ENCODE measurements around the gene PFDN1. TPM values are rescaled to one million over a fixed set of nuclear protein-coding genes. Genes with fewer than 3 reads are reported as not detected.

PFDN1 gene
- total RNA-seq, 2 donors from 2014 or later, result 56.3 to 57.9 TPM

DNA sequence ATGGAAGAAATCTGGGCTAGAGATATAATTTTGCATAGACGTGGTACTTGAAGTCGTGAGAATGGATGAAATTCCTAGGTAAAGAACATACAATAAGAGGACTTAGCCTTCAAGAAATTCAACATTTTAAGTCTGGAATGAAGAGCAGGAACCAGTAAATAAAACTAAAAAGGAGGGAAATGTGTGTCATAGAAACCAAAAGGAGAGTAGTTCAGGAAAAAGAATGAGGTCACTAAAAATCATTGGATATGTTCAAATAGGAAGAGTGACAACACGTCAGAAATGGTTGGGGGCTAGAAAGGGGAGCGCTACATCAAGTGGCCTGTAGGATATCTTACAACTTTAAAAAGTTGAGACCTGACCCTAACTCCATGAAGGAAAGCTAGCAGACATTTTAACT, 44.0 kb downstream of the PFDN1 start:
- Mint-ChIP-seq H3K27me3 (ENCODE audit: low read depth) (no peaks in the 10 kb centered on the region), H3K4me3 (peak overlapping the region in 1 of 2 donors; percentile 24), H3K36me3 (ENCODE audit: insufficient read depth in 2 of 2) (peaks cover 11 to 12% of the 10 kb centered on the region in 2 donors), H3K4me1 (ENCODE audit: low read depth) (peaks cover 32% of the 10 kb centered on the region), H3K9me3 (no peaks in the 10 kb centered on the region), H3K27ac (peak overlapping the region; percentile 49)
- DNase-seq (no peak), ATAC-seq (replicated peaks in 1 of 2) (no peak)

DNA sequence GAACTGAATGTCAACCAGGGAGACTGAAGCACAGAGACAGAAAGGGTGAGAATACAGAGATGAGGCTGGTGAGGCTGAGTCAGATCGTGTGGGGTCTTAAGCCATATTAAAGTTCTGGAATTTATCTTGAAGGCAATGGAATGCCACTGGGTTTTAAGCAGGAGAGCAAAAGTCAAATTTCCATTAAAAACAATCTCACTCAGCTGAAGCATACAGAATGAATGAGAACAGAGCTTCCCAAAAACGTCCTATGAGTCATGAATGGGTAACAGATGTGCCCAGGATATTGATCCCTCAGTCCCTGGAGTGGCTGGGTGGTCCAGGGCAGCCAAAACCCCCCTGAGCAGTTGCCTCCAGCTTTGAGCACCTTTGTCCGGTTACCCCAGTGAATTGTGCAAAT, 44.9 kb downstream of the PFDN1 start:
- Mint-ChIP-seq H3K4me3 (no peak overlapping the region), H3K9me3 (no peaks in the 10 kb centered on the region), H3K27me3 (ENCODE audit: low read depth) (no peaks in the 10 kb centered on the region), H3K4me1 (ENCODE audit: low read depth) (peaks cover 32% of the 10 kb centered on the region), H3K36me3 (ENCODE audit: insufficient read depth in 2 of 2) (peaks cover 11 to 12% of the 10 kb centered on the region in 2 donors), H3K27ac (peak overlapping the region; percentile 77)
- ATAC-seq (replicated peaks in 1 of 2) (no peak), DNase-seq (no peak)

DNA sequence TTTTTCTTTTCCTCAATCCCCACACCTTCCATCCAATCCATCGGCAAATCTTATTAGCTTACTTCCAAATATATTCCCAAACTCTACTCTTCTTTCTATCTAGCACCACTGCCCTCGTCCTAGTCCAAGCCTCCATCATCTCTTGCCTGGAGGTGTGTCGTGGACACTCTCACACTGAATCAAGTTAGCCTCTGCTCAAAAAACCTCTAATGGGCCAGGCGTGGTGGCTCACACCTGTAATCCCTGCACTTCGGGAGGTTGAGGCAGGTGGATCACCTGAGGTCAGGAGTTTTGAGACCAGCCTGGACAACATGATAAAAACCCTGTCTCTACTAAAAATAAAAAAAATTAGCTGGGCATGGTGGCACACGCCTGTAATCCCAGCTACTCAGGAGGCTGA, 46.2 kb downstream of the PFDN1 start:
- no peaks in the 10 kb centered on the region for H3K27me3 Mint-ChIP-seq (ENCODE audit: low read depth)
- no peak overlapping the region for H3K4me3 Mint-ChIP-seq
- no peaks in the 10 kb centered on the region for H3K9me3 Mint-ChIP-seq
- ATAC-seq (replicated peaks in 1 of 2) (no peak), DNase-seq (no peak)
- H3K27ac Mint-ChIP-seq, result no peak overlapping the region
- H3K4me1 Mint-ChIP-seq (ENCODE audit: low read depth), result peaks cover 43% of the 10 kb centered on the region
- peaks cover 12 to 13% of the 10 kb centered on the region in 2 donors for H3K36me3 Mint-ChIP-seq (ENCODE audit: insufficient read depth in 2 of 2)

DNA sequence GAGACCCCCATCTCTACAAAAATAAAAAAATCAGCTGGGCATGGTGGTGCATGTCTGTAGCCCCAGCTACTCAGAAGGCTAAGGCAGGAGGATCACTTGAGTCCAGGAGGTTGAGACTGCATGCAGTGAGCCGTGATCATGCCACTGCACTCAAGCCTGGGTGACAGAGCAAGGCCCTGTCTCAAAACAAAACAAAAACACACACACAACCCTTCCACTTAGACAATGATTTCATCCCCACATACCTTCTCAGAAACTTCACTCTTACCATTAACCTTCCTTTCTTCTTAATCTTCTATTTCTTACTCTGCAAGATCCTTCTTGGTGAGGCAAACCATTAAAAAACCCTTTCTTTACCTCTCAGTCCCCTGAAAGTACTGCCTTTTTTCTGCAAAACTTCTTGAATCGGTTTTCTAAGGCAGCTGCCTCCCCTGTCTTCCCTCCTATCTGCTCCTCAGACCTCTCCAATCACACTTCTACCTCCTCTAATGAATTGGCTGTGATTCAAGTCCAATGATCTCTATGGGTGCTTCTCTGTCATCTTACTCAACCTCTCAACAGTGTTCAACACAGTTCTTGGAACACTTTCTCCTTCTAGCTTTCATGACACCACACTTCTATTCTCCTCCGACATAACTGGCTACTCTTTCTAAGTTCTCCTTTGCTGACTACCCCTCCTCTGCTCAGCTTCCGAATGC, 47.3 kb downstream of the PFDN1 start:
- Mint-ChIP-seq H3K27me3 (ENCODE audit: low read depth) (no peaks in the 10 kb centered on the region), H3K4me3 (no peak overlapping the region), H3K27ac (no peak overlapping the region), H3K36me3 (ENCODE audit: insufficient read depth in 2 of 2) (peaks cover 12 to 15% of the 10 kb centered on the region in 2 donors), H3K4me1 (ENCODE audit: low read depth) (peaks cover 46% of the 10 kb centered on the region), H3K9me3 (no peaks in the 10 kb centered on the region)
- DNase-seq (peak in 1 of 2 donors; percentile 32), ATAC-seq (replicated peaks in 1 of 2) (peak in 1 of 2 donors; percentile 51)

DNA sequence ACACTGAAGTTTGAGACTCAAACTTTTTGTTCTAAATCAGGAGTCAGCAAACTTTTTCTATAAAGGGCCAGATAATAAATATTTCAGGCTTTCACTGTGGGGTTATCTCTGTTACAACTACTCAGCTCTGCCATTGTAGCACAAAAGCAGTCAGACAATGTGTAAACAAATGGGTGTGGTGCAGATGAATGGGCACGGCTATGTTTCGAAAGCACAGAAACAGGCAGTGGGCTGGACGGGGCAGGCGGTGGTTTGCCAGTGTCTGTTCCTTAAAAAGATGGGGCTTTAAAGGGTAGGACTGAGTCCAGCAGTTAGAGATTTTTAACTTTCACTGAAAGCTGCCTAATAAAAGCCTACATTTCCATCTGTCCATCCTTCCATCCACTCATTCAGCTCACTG, 48.9 kb downstream of the PFDN1 start:
- H3K27me3 Mint-ChIP-seq (ENCODE audit: low read depth), result no peaks in the 10 kb centered on the region
- peaks cover 48% of the 10 kb centered on the region for H3K4me1 Mint-ChIP-seq (ENCODE audit: low read depth)
- ATAC-seq (replicated peaks in 1 of 2) (no peak), DNase-seq (no peak)
- peaks cover 12 to 15% of the 10 kb centered on the region in 2 donors for H3K36me3 Mint-ChIP-seq (ENCODE audit: insufficient read depth in 2 of 2)
- no peaks in the 10 kb centered on the region for H3K9me3 Mint-ChIP-seq
- H3K27ac Mint-ChIP-seq, result no peak overlapping the region
- no peak overlapping the region for H3K4me3 Mint-ChIP-seq

DNA sequence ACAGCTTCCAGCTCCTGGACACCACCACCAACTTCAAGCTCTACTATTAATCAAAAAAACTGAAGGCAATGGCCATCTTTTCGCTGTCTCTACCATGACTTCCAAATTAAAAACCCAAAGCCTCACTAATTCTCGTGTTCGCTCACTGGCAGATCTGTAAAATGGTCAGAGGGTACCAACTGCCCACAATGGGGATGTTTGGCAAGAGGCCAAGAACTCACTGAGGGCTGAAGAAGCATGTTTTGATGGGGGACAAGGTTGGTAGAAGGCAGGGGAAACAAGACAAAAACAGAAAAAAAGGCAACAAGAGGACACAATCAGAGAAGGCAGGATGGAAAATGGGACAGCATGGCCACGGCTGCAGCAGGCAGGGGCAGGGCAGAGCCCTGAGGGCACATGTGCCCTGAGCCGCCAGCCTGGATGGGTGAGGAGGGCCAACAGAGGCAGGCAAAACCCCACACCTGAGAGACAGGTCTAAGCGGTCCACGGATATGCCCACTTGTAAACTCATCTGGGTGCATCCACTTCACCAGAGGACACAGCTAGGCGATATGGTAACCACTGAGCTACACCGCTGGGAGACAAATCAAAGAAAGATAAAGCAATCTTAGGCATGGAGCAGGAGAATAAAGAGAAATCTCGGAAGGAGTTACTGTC, 50.3 kb downstream of the PFDN1 start:
- DNase-seq (no peak), ATAC-seq (replicated peaks in 1 of 2) (no peak)
- H3K9me3 Mint-ChIP-seq, result no peaks in the 10 kb centered on the region
- peaks cover 2 to 9% of the 10 kb centered on the region in 2 donors for H3K36me3 Mint-ChIP-seq (ENCODE audit: insufficient read depth in 2 of 2)
- H3K4me1 Mint-ChIP-seq (ENCODE audit: low read depth), result peaks cover 39% of the 10 kb centered on the region
- H3K27ac Mint-ChIP-seq, result peak overlapping the region; percentile 72
- no peaks in the 10 kb centered on the region for H3K27me3 Mint-ChIP-seq (ENCODE audit: low read depth)
- H3K4me3 Mint-ChIP-seq, result peak overlapping the region; percentile 54 to 73

DNA sequence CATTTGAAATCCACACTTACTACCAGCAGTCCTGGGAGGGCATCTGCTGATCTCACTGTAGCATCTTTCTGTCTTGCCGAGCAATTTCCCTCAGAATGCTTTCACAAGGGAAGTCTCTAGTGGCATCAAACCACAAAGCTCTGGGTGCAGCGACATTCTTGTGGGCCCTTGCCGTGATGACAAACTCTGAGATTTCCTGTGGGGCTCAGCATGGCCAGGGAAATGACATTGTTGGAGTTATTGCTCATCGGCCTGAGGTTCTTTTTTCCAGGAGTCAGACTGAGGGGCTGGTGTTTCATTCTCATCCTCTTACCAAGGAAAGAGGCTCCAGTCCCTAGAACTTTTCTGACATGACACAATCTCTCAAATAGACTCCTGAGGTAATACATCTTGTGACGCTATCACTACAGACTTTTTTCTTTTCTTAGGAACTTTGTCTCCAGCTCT, 51.4 kb downstream of the PFDN1 start:
- Mint-ChIP-seq H3K4me3 (peak overlapping the region; percentile 54 to 73), H3K36me3 (ENCODE audit: insufficient read depth in 2 of 2) (peaks cover 0 to 9% of the 10 kb centered on the region in 2 donors), H3K9me3 (no peaks in the 10 kb centered on the region), H3K27ac (peak overlapping the region; percentile 72), H3K4me1 (ENCODE audit: low read depth) (peaks cover 39% of the 10 kb centered on the region), H3K27me3 (ENCODE audit: low read depth) (no peaks in the 10 kb centered on the region)
- ATAC-seq (replicated peaks in 1 of 2), result peak; percentile 90 to 92
- peak; percentile 76 to 83 for DNase-seq

DNA sequence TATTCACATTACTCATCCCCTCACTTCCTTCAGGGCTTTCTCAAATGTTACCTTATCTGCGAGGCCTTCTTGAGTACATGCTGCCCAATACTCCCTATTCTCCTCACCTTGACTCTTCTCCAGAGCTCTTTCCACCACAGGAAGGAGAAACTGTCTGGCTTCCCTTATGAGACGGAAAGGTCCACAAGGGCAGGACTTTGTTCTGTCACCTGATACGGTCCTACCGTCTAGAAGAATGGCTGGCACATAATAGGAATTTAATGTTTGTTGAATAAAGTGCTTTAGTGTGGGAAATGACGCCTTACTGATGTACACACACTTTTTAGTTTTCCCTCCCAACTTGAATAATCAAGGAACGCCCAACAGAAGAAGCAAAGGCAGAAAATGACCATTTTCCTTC, 52.5 kb downstream of the PFDN1 start:
- no peaks in the 10 kb centered on the region for H3K27me3 Mint-ChIP-seq (ENCODE audit: low read depth)
- peaks cover 0 to 9% of the 10 kb centered on the region in 2 donors for H3K36me3 Mint-ChIP-seq (ENCODE audit: insufficient read depth in 2 of 2)
- H3K4me3 Mint-ChIP-seq, result peak overlapping the region in 1 of 2 donors; percentile 1
- H3K9me3 Mint-ChIP-seq, result no peaks in the 10 kb centered on the region
- ATAC-seq (replicated peaks in 1 of 2) (no peak), DNase-seq (no peak)
- peaks cover 51% of the 10 kb centered on the region for H3K4me1 Mint-ChIP-seq (ENCODE audit: low read depth)
- H3K27ac Mint-ChIP-seq, result peak overlapping the region; percentile 1

DNA sequence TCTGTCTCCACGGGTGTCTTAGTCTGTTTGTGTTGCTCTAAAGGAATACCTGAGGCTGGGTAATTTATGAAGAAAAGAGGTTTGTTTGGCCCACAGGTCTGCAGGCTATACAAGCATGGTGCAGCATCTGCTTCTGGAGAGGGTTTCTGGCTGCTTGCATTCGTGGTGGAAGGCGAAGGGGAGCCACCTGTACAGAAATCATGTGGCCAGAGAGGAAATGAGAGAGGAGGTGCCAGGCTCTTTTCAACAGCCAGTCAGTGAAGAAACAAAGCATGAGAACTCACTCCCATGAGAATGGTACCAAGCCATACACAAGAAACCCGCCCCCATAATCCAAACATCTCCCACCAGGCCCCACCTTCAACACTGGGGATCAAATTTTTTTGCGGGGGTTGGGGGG, 53.4 kb downstream of the PFDN1 start:
- Mint-ChIP-seq H3K27me3 (ENCODE audit: low read depth) (no peaks in the 10 kb centered on the region), H3K9me3 (no peaks in the 10 kb centered on the region), H3K27ac (no peak overlapping the region), H3K36me3 (ENCODE audit: insufficient read depth in 2 of 2) (peaks cover 0 to 10% of the 10 kb centered on the region in 2 donors), H3K4me3 (peak overlapping the region in 1 of 2 donors; percentile 5), H3K4me1 (ENCODE audit: low read depth) (peaks cover 59% of the 10 kb centered on the region)
- ATAC-seq (replicated peaks in 1 of 2) (no peak), DNase-seq (no peak)

DNA sequence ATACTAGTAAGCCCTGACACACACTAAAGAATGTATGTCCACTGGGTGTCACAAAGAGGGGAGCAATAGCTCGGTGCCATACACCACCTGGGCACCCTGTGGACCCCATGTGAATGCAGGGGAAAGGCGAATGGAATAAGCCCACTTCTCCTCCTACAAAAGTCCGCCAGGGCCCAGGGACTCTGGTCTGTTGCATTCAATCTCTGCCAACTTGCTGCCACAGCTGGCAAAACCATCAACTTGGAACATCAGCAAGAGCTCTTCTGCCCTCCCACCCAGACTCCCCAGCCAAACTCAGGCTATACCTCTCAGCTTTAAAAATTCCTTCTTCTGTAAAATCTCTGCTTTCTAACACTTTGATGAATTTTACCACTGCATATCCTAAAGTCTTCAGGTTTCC, 54.5 kb downstream of the PFDN1 start:
- peaks cover 0 to 10% of the 10 kb centered on the region in 2 donors for H3K36me3 Mint-ChIP-seq (ENCODE audit: insufficient read depth in 2 of 2)
- ATAC-seq (replicated peaks in 1 of 2) (no peak), DNase-seq (no peak)
- peaks cover 61% of the 10 kb centered on the region for H3K4me1 Mint-ChIP-seq (ENCODE audit: low read depth)
- no peaks in the 10 kb centered on the region for H3K27me3 Mint-ChIP-seq (ENCODE audit: low read depth)
- no peak overlapping the region for H3K27ac Mint-ChIP-seq
- no peak overlapping the region for H3K4me3 Mint-ChIP-seq
- no peaks in the 10 kb centered on the region for H3K9me3 Mint-ChIP-seq

DNA sequence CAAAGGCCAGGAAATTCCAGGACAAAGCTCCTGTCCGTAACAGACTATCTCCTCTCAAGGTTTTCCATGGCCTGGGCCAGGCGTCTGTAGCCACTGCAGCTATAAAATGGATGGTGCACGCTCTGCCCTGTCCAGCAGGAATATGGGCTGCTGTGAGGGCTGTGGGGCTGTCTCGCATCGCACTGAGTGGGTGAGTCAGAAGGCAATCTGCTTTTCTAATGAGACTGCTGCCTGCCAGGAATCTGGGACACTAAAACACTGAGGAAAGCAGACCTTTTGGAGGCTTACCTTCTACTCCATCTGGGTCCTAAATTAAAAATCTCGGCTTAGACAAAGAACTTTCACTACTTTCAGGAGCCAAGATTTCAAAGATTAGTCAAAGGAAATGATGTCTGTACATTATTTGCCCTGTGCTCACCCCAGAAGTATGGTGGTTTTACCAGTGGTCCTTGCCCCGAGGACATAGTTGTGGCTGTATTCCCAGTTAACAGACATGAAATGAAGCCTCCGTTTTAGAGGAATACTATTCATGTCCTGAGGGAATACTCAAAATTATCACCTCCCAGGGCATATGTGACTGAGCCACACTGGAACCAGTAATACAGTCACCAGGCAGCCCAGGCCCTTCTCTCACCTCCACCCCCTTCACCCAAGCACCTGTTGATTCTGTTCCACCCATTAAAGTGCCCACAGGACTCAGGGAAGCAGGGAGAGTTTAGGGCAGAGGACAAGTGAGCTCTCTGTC, 56.4 kb downstream of the PFDN1 start:
- Mint-ChIP-seq H3K27me3 (ENCODE audit: low read depth) (no peaks in the 10 kb centered on the region), H3K9me3 (no peaks in the 10 kb centered on the region), H3K27ac (no peak overlapping the region), H3K36me3 (ENCODE audit: insufficient read depth in 2 of 2) (peaks cover 0 to 8% of the 10 kb centered on the region in 2 donors), H3K4me1 (ENCODE audit: low read depth) (peaks cover 47% of the 10 kb centered on the region), H3K4me3 (no peak overlapping the region)
- DNase-seq (no peak), ATAC-seq (replicated peaks in 1 of 2) (no peak)

DNA sequence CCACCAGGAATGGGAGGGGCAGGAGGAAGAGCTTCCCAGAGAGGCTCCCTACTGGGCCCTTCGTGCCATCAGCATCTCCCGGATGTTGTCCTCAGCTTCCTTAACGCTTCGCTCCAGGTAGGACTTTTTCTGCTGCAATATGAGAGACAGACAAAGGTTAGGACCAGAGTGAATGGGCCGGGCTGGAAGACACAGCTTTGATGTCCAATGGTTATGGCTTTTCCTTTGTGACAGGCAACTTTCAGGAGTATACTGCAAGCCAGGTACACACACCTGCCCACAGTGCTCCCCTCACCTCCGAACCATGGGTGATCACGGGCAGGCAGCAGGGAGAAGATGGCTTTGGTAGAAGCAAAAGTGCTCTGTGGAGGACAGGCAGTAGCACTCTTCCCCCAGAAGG, 57.0 kb downstream of the PFDN1 start:
- H3K9me3 Mint-ChIP-seq, result no peaks in the 10 kb centered on the region
- peaks cover 0 to 6% of the 10 kb centered on the region in 2 donors for H3K36me3 Mint-ChIP-seq (ENCODE audit: insufficient read depth in 2 of 2)
- H3K27me3 Mint-ChIP-seq (ENCODE audit: low read depth), result no peaks in the 10 kb centered on the region
- H3K4me3 Mint-ChIP-seq, result no peak overlapping the region
- DNase-seq (no peak), ATAC-seq (replicated peaks in 1 of 2) (no peak)
- H3K27ac Mint-ChIP-seq, result no peak overlapping the region
- H3K4me1 Mint-ChIP-seq (ENCODE audit: low read depth), result peaks cover 41% of the 10 kb centered on the region

DNA sequence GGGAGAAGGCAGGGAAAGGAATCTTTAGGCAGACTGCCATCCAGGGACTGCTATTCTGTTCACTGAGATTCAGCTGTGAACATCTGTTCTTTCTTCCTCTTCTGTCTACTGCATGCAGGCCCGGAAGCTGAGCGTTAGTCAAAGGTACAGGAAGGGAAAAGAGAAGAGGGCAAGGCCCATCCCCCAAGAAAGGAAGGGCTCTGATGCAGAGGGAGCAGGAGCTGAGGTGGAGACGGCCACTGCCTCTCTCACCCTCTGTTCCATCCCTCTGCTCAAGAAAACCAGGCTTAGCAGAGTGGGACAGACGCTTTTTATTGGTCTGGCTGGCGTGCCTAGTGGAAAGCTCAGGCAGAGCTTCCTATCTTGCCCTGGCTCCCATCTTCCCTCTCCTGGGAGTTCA, 57.6 kb downstream of the PFDN1 start:
- Mint-ChIP-seq H3K4me1 (ENCODE audit: low read depth) (peaks cover 36% of the 10 kb centered on the region), H3K9me3 (no peaks in the 10 kb centered on the region), H3K27ac (no peak overlapping the region), H3K27me3 (ENCODE audit: low read depth) (no peaks in the 10 kb centered on the region), H3K36me3 (ENCODE audit: insufficient read depth in 2 of 2) (peaks cover 0 to 5% of the 10 kb centered on the region in 2 donors), H3K4me3 (no peak overlapping the region)
- ATAC-seq (replicated peaks in 1 of 2), result no peak
- DNase-seq, result no peak
